SK-N-SH (cell line): ENCODE results near the gene MYO9B. TPM values are rescaled to one million over a fixed set of nuclear protein-coding genes. Genes with fewer than 3 reads are reported as not detected.

Source experiments
- CTCF ChIA-PET: fragments of 300-600, 350-600 bp; formaldehyde crosslinking; extraction: SDS; loops from one replicate; lab custom pipeline; 2021; lab: Yijun Ruan, JAX
- POLR2A ChIA-PET: fragments of 350-600 bp; sonication (Branson Sonifier 250); formaldehyde crosslinking; extraction: SDS; loops from one replicate; lab custom pipeline; 2020; ENCODE audit warnings: antibody characterized with exemption, inconsistent platforms; lab: Yijun Ruan, JAX
- DNase-seq: peaks from one replicate; pipeline ENCODE4 v3.0.0; 2012
- H2AFZ ChIP-seq: fragments of 200-600 bp; sonication (generic); 2 replicates; pipeline ENCODE4 v1.8.1; 2016; ENCODE audit warnings: antibody characterized with exemption, mild to moderate bottlenecking, low read depth
- H3F3A ChIP-seq: fragments of 200-600 bp; sonication (generic); replicated peaks from 2 replicates; pipeline ENCODE3; 2016; ENCODE audit warnings: antibody characterized with exemption, mild to moderate bottlenecking; ENCODE audit not compliant: insufficient read depth
- H3K27ac ChIP-seq, 2 experiments: fragments of 200-500 bp in 1 of 2; fragments of 200-600 bp in 1 of 2; sonication (Bioruptor generic) in 1 of 2; sonication (generic), shearing (Covaris generic) in 1 of 2; 2 replicates each; pipeline versions ENCODE4 v1.5.1 to v1.6.1; 2014 to 2016; ENCODE audit warnings: low read depth in 2 of 2, inconsistent platforms in 1 of 2, low read length in 1 of 2, mild to moderate bottlenecking in 1 of 2, mixed read lengths in 1 of 2
- H3K27me3 ChIP-seq: fragments of 200-600 bp; sonication (generic), shearing (Covaris generic); 2 replicates; pipeline ENCODE4 v1.6.1; 2016; ENCODE audit warnings: mixed run types; ENCODE audit not compliant: insufficient read depth
- H3K36me3 ChIP-seq, 2 experiments: fragments of 200-500 bp in 1 of 2; fragments of 200-600 bp in 1 of 2; sonication (Bioruptor generic) in 1 of 2; sonication (generic) in 1 of 2; replicated peaks in 1 of 2; 2 replicates each; pipeline versions ENCODE3 to v1.5.1; 2014 to 2016; ENCODE audit warnings: low read length in 1 of 2, mild to moderate bottlenecking in 1 of 2; ENCODE audit not compliant: insufficient read depth in 2 of 2, control insufficient read depth in 1 of 2
- H3K4me1 ChIP-seq, 2 experiments: fragments of 200-500 bp in 1 of 2; fragments of 200-600 bp in 1 of 2; sonication (Bioruptor generic) in 1 of 2; sonication (generic), shearing (Covaris generic) in 1 of 2; 2 replicates each; pipeline versions ENCODE4 v1.5.1 to v1.6.1; 2014 to 2016; ENCODE audit warnings: low read depth in 1 of 2, low read length in 1 of 2, mixed run types in 1 of 2; ENCODE audit not compliant: insufficient read depth in 2 of 2, control insufficient read depth in 1 of 2
- H3K4me2 ChIP-seq: fragments of 200-600 bp; sonication (generic), shearing (Covaris generic); 2 replicates; pipeline ENCODE4 v1.6.1; 2017; ENCODE audit warnings: mixed run types
- H3K4me3 ChIP-seq, 2 experiments: fragments of 200-500 bp in 1 of 2; fragments of 200-600 bp in 1 of 2; sonication (Bioruptor generic) in 1 of 2; sonication (generic), shearing (Covaris generic) in 1 of 2; 2 replicates each; pipeline versions ENCODE4 v1.5.1 to v1.8.1; 2014 to 2016; ENCODE audit warnings: low read depth in 2 of 2, inconsistent platforms in 1 of 2, low read length in 1 of 2, mild to moderate bottlenecking in 1 of 2, mixed read lengths in 1 of 2, moderate library complexity in 1 of 2
- H3K79me2 ChIP-seq: fragments of 200-600 bp; sonication (generic); 2 replicates; pipeline ENCODE4 v1.8.1; 2017; ENCODE audit warnings: mild to moderate bottlenecking; ENCODE audit not compliant: insufficient read depth
- H3K9ac ChIP-seq: fragments of 200-600 bp; sonication (generic); 2 replicates; pipeline ENCODE4 v1.6.1; 2017; ENCODE audit warnings: mixed run types
- H3K9me2 ChIP-seq: fragments of 200-600 bp; sonication (generic); 2 replicates; pipeline ENCODE4 v1.6.1; 2017; ENCODE audit warnings: mixed run types
- H3K9me3 ChIP-seq: fragments of 200-600 bp; sonication (generic); 2 replicates; pipeline ENCODE4 v1.6.1; 2017; ENCODE audit warnings: mixed run types, mild to moderate bottlenecking, moderate library complexity
- H4K20me1 ChIP-seq: fragments of 200-600 bp; sonication (generic); 2 replicates; pipeline ENCODE4 v1.6.1; 2017; ENCODE audit warnings: mild to moderate bottlenecking, mixed run types; ENCODE audit not compliant: insufficient read depth
- CHD2 ChIP-seq: fragments of 150-350 bp; IDR thresholded peaks from 2 replicates; pipeline ENCODE4 v1.6.1; 2018; ENCODE audit warnings: low read length; ENCODE audit not compliant: partially characterized antibody
- ELF1 ChIP-seq: IDR thresholded peaks from 2 replicates; pipeline ENCODE4 v1.4.0; 2012
- EZH2phosphoT487 ChIP-seq: fragments of 200-600 bp; sonication (generic); IDR thresholded peaks from 2 replicates; pipeline ENCODE4 v1.6.1; 2017; ENCODE audit warnings: low read depth, mixed run types, mild to moderate bottlenecking, antibody characterized with exemption, moderate library complexity, borderline replicate concordance
- FOXJ3 ChIP-seq: sonication (generic); formaldehyde crosslinking; IDR thresholded peaks from 2 replicates; pipeline ENCODE4 v1.5.1; 2020; ENCODE audit warnings: mild to moderate bottlenecking, missing genetic modification reagents
- IRF3 ChIP-seq: fragments of 150-350 bp; IDR thresholded peaks from 2 replicates; pipeline ENCODE4 v1.6.1; 2016; ENCODE audit warnings: mild to moderate bottlenecking, low read depth, low read length
- MEF2A ChIP-seq: IDR thresholded peaks from 2 replicates; pipeline ENCODE4 v1.4.0; 2012; ENCODE audit warnings: low read depth, borderline replicate concordance
- POLR2AphosphoS5 ChIP-seq: IDR thresholded peaks from 2 replicates; pipeline ENCODE4 v1.6.1; 2012; ENCODE audit warnings: low read depth, low read length
- RCOR1 ChIP-seq: fragments of 150-350 bp; IDR thresholded peaks from 2 replicates; pipeline ENCODE4 v1.6.1; 2017; ENCODE audit warnings: antibody characterized with exemption, low read length
- RFX5 ChIP-seq: IDR thresholded peaks from 2 replicates; pipeline ENCODE4 v1.6.1; 2012; ENCODE audit warnings: mild to moderate bottlenecking, improper control_type of control experiment, low read length
- SIN3A ChIP-seq: IDR thresholded peaks from 2 replicates; pipeline ENCODE4 v1.6.1; 2012; ENCODE audit warnings: low read depth, mild to moderate bottlenecking, low read length, moderate library complexity, borderline replicate concordance
- YY1 ChIP-seq: IDR thresholded peaks from 2 replicates; pipeline ENCODE4 v1.4.0; 2012; ENCODE audit warnings: low read depth, mild to moderate bottlenecking
- ZBTB33 ChIP-seq: IDR thresholded peaks from 2 replicates; pipeline ENCODE4 v1.4.0; 2012; ENCODE audit warnings: low read depth, borderline replicate concordance
- WGBS: methylation state at CpG from one replicate; pipeline ENCODE4 v1.1.6; 2017; ENCODE audit warnings: low lambda C conversion rate; 5-methylcytosine and 5-hydroxymethylcytosine counted together
- polyA plus RNA-seq, 3 experiments: library from polyadenylated mRNA; depleted of rRNA; stranded (reverse); fragments of >200 nt; gene quantifications; 2 replicates each; pipeline ENCODE4 v1.2.3, GENCODE V29; 2012

MYO9B gene
- polyA plus RNA-seq, 1 of the 3 experiments (the other 2 are of a cell fraction): 37.6 TPM

GRCh38 chr19:17078036-17078919 is 2.7 kb downstream of the MYO9B start:
- Histone ChIP-seq H3K9me3 (no peaks in the 10 kb centered on the region), H4K20me1 (peaks cover 38% of the 10 kb centered on the region), H3K27me3 (no peaks in the 10 kb centered on the region), H3K4me1 (peaks cover 21 to 39% of the 10 kb centered on the region in 2 experiments; a peak in 2 of 4 replicates)
- no peak for DNase-seq
- TF ChIP-seq IRF3: no peak
- TF ChIP-seq, all 33 proteins: peak for 0
- H3K36me3 ChIP-seq: no peaks in the 10 kb centered on the region
- WGBS: 94% methylated on average over 18 of the region's 19 CpGs
- no peaks in the 10 kb centered on the region for H3K9me2 ChIP-seq
- ChIA-PET POLR2A (no interaction called here), CTCF (interaction anchor here (0.6 to 1.4 kb wide), 2 partner anchors 9 to 475 kb away, joined by 3 to 5 read pairs; no protein-coding TSS in a partner anchor)
- H3F3A ChIP-seq: peaks cover 32% of the 10 kb centered on the region
- H2AFZ ChIP-seq: no peak overlapping the region
- H3K27ac ChIP-seq: peak overlapping the region in 1 of 2 experiments; percentile 100; a peak in 2 of 4 replicates
- peak overlapping the region; percentile 98 for H3K4me2 ChIP-seq
- peaks cover 88% of the 10 kb centered on the region for H3K79me2 ChIP-seq
- no peak overlapping the region; a peak in 1 of 4 replicates for H3K4me3 ChIP-seq
- peak overlapping the region; percentile 97; the same call in 1 of the 2 replicates for H3K9ac ChIP-seq

- no peak for DNase-seq
- H3K9ac ChIP-seq: peak overlapping the region; percentile 97
- peaks cover 88% of the 10 kb centered on the region for H3K79me2 ChIP-seq
- TF ChIP-seq MEF2A: no peak
- no peak for TF ChIP-seq RCOR1
- no peak for TF ChIP-seq RFX5
- TF ChIP-seq FOXJ3: no peak
- TF ChIP-seq SIN3A: no peak
- no peak for TF ChIP-seq ELF1
- no peak for TF ChIP-seq POLR2AphosphoS5
- no peak for TF ChIP-seq EZH2phosphoT487
- no peak for TF ChIP-seq YY1
- TF ChIP-seq ZBTB33: no peak
- TF ChIP-seq CHD2: no peak
- TF ChIP-seq, all 33 proteins: peak for 0
- peak overlapping the region; percentile 98 for H3K4me2 ChIP-seq
- ChIA-PET POLR2A (no interaction called here), CTCF (interaction anchor here (1.2 to 1.4 kb wide), 2 partner anchors 9 kb away, joined by 3 to 5 read pairs; no protein-coding TSS in a partner anchor)
- peaks cover 32% of the 10 kb centered on the region for H3F3A ChIP-seq
- no peak overlapping the region for H2AFZ ChIP-seq
- H3K4me3 ChIP-seq: peak overlapping the region; percentile 45 to 74
- H3K27me3 ChIP-seq: no peaks in the 10 kb centered on the region
- H4K20me1 ChIP-seq: peaks cover 46% of the 10 kb centered on the region
- no peaks in the 10 kb centered on the region for H3K9me2 ChIP-seq
- H3K27ac ChIP-seq: peak overlapping the region; percentile 89 to 100
- 67% methylated on average over 18 of the region's 19 CpGs for WGBS
- no peaks in the 10 kb centered on the region for H3K36me3 ChIP-seq
- peaks cover 21 to 37% of the 10 kb centered on the region in 2 experiments; a peak in 2 of 4 replicates for H3K4me1 ChIP-seq
- H3K9me3 ChIP-seq: no peaks in the 10 kb centered on the region
These were observed 3.5 kb downstream of the MYO9B start for GRCh38 chr19:17078920-17079709.
